Ecto neural progenitor cell (in vitro differentiated cells): ENCODE data around the gene ENPP3.
"Not testable (repeated sequence)": the region's sequence is repeated elsewhere in the genome, so short reads cannot be mapped to it uniquely, and the experiment has no call there.

Experiments used
- DNase-seq: peaks from one replicate; pipeline ENCODE4 v3.0.0-alpha.2; 2018; ENCODE audit warnings: low spot score

ENPP3 gene

GRCh38 chr6:131736811-131737210, 99.7 kb downstream of the ENPP3 start:
- no peak for DNase-seq

GRCh38 chr6:131739136-131739535, 102.0 kb downstream of the ENPP3 start:
- DNase-seq, result no peak

GRCh38 chr6:131740161-131740560, 103.1 kb downstream of the ENPP3 start:
- DNase-seq, result no peak

GRCh38 chr6:131741688-131742393, 104.7 kb downstream of the ENPP3 start:
- DNase-seq, result no peak

GRCh38 chr6:131744432-131745287, 107.6 kb downstream of the ENPP3 start:
- no peak for DNase-seq

GRCh38 chr6:131745476-131745875, 108.4 kb downstream of the ENPP3 start:
- DNase-seq, result no peak

- no peak for DNase-seq
These were observed 110.8 kb downstream of the ENPP3 start for GRCh38 chr6:131747821-131748353.

GRCh38 chr6:131749023-131749422, 111.9 kb downstream of the ENPP3 start:
- DNase-seq, result no peak

- not testable (repeated sequence) for DNase-seq
These were observed 114.1 kb downstream of the ENPP3 start for GRCh38 chr6:131751012-131751715.

- DNase-seq, result no peak
These were observed 117.0 kb downstream of the ENPP3 start for GRCh38 chr6:131754088-131754487.

- DNase-seq, result no peak
These were observed 117.8 kb downstream of the ENPP3 start for GRCh38 chr6:131754715-131755567.

GRCh38 chr6:131755597-131755996, 118.5 kb downstream of the ENPP3 start:
- DNase-seq, result no peak

GRCh38 chr6:131756039-131756438, 118.9 kb downstream of the ENPP3 start:
- no peak for DNase-seq

- no peak for DNase-seq
These were observed 121.8 kb downstream of the ENPP3 start for GRCh38 chr6:131758920-131759319.

- DNase-seq, result no peak
These were observed 124.1 kb downstream of the ENPP3 start for GRCh38 chr6:131761060-131761761.

GRCh38 chr6:131761762-131762067, 124.6 kb downstream of the ENPP3 start:
- DNase-seq, result no peak

GRCh38 chr6:131762984-131763383, 125.9 kb downstream of the ENPP3 start:
- DNase-seq, result no peak

GRCh38 chr6:131763749-131764148, 126.6 kb downstream of the ENPP3 start:
- no peak for DNase-seq

- no peak for DNase-seq
These were observed 127.2 kb downstream of the ENPP3 start for GRCh38 chr6:131764350-131764749.

- DNase-seq, result no peak
These were observed 128.1 kb downstream of the ENPP3 start for GRCh38 chr6:131765081-131765803.

GRCh38 chr6:131765804-131766135, 128.7 kb downstream of the ENPP3 start:
- no peak for DNase-seq
